ENCODE data around the gene ACTN3. TPM values are rescaled to one million over a fixed set of nuclear protein-coding genes. Genes with fewer than 3 reads are reported as not detected.
"Not testable (repeated sequence)": the region's sequence is repeated elsewhere in the genome, so short reads cannot be mapped to it uniquely, and the experiment has no call there.

The ACTN3 gene
- total RNA-seq, 1 experiment from 2014 or later = 36.9 TPM

DNA sequence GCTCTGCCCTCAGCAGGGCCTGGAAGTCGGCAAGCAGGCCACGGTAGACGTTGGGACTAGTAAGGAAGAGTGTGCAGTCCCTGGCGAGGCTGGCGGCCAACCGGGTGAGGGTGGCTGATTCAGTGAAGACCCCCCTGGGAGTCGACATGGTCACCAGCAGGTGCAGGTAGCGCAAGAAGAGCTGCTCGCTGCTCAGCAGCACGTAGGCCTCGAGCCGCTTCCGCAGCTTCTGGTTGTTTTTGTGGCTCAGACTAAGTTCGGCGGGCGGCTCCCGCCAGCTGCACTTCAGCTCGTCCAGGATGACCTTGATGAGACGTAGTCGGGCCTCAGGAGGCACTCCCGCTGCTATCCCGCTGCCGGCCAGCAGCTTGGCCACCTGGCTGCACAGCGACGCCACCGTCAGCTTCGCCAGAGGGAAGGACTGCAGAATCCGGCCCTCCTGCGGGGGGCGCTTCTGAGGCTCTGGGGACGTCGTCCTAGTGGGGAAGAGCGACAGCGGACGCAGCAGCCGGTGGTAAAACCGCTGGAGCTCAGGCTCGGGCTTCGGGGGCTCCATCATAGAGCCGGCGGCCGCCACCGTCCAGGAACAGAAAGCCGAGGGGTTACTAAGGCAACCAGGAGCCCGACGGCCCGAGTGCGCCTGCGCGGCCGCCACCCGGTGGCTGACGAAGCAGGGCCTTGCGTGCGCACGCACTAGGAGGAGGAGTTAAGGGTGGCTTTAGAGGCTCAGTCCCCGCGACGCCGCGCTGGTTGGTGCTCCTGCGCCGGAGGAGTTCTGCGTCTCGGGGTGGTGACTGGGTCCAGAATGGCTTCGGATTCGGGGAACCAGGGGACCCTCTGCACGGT is 46.0 kb downstream of the ACTN3 start, which contains the start of the genes CCDC87 and CCS:
CCDC87 (minus strand) TSS at position 607 of the 846 bp plus-strand sequence; CDS start at position 559, 48 bp downstream.
CCS (plus strand) TSS at position 729 of the 846 bp plus-strand sequence; CDS start at position 806, 77 bp downstream.
- DNase-seq = peak; percentile 100

DNA sequence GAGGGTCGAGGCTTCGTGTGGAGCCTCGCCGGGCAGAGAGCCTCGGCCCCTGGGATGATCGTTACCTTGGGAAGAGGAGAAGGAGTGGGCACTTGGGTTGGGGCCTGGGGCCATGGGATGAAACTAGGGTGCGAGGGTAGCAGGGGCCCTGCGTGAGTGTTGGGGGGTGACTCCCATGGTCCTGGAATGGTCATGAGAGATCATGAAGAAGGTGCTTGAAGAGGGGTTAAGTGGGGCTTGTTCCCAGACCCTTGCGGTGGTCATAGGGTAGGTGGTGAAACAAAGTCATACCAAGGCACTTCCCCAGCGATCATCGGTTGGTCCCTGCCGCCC is 46.6 kb downstream of the ACTN3 start:
- DNase-seq = no peak
- peak overlapping the region; percentile 57 for H3K4me3 ChIP-seq (ENCODE audit: insufficient read depth, low read depth, low read length)
- H3K36me3 ChIP-seq (replicated peaks; ENCODE audit: control insufficient read depth, insufficient read depth, low read length) = peaks cover 2% of the 10 kb centered on the region; the same call in 1 of the 2 replicates
- no peaks in the 10 kb centered on the region for H3K27me3 ChIP-seq (ENCODE audit: control insufficient read depth, insufficient read depth, low read length)

More for the DNA sequence above, 46.0 kb downstream of the ACTN3 start, which contains the start of the genes CCDC87 and CCS:
- peaks cover 2% of the 10 kb centered on the region; the same call in 1 of the 2 replicates for H3K36me3 ChIP-seq (replicated peaks; ENCODE audit: control insufficient read depth, insufficient read depth, low read length)
- H3K27me3 ChIP-seq (ENCODE audit: control insufficient read depth, insufficient read depth, low read length) = no peaks in the 10 kb centered on the region
- peak within 1 kb of the TSS; percentile 57 for H3K4me3 ChIP-seq (ENCODE audit: insufficient read depth, low read depth, low read length)

DNA sequence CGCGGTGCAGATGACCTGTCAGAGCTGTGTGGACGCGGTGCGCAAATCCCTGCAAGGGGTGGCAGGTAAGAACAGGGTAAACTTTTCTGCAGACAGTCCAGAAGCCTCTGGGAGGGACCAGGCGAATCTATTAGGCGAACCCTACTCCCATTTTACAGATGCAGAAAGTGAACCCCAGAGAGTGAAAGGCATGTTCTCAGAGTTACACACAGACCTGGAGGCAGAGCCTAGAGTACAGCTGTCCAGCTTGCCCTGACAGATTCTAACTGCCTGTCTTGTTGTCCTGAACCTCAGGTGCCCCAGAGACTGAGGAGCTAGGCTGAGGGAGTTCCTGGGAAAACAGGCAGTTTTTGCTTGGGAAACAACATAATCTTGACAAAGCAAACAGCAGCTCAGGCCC is 46.9 kb downstream of the ACTN3 start:
- no peak for DNase-seq
- Histone ChIP-seq H3K36me3 (replicated peaks; ENCODE audit: control insufficient read depth, insufficient read depth, low read length) (peaks cover 2% of the 10 kb centered on the region; the same call in 1 of the 2 replicates), H3K4me3 (ENCODE audit: insufficient read depth, low read depth, low read length) (peak overlapping the region; percentile 57), H3K27me3 (ENCODE audit: control insufficient read depth, insufficient read depth, low read length) (no peaks in the 10 kb centered on the region)

DNA sequence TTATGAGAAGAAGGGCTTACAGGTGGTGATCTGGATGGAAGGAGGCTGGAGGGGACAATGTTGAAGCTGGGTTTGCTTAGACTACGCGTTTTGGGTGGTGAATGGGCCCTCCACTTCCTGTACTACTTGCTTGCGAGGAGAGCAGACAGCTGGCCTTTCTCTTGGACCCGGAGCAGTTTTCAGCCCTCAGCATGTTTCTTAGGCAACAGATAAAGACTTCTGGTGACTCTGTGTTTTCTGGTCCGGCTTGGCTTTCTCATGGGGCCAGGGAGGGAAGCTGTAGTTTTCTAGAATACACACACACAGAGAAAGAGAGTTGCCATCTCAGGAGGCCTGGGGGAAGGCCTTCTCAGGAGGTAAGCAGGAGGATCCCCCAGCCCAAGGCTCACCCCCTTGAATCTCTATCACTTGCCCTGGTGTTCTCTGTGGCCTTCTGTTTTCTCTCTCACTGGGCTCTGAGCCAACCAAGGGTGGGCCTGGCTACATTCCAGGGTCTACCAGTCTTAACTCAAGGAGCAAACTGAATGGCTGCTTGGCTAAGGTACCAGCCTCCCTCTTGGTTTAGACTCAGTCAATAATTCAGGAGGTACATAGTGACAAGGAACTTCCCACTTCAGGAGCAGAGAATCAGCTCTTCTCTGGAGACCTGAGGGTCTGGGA is 48.7 kb downstream of the ACTN3 start:
- Histone ChIP-seq H3K36me3 (replicated peaks; ENCODE audit: control insufficient read depth, insufficient read depth, low read length) (peaks cover 7% of the 10 kb centered on the region), H3K27me3 (ENCODE audit: control insufficient read depth, insufficient read depth, low read length) (no peaks in the 10 kb centered on the region), H3K4me3 (ENCODE audit: insufficient read depth, low read depth, low read length) (no peak overlapping the region)
- no peak for DNase-seq

DNA sequence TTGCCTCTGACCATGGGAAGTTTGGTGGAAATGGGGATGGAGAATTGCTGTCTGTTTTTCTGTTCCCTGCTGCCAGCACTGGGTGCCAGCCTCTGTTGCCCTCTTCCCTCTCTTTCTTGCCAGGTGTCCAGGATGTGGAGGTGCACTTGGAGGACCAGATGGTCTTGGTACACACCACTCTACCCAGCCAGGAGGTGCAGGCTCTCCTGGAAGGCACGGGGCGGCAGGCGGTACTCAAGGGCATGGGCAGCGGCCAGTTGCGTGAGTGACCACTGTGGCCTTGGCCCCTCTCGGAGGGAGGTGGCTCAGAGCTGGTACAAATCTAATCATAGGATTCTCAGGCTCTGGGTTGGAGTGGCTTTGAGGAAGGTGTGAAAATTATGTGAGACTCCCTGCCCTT is 52.3 kb downstream of the ACTN3 start:
- H3K36me3 ChIP-seq (replicated peaks; ENCODE audit: control insufficient read depth, insufficient read depth, low read length) = peaks cover 11% of the 10 kb centered on the region
- H3K27me3 ChIP-seq (ENCODE audit: control insufficient read depth, insufficient read depth, low read length) = no peaks in the 10 kb centered on the region
- no peak for DNase-seq

DNA sequence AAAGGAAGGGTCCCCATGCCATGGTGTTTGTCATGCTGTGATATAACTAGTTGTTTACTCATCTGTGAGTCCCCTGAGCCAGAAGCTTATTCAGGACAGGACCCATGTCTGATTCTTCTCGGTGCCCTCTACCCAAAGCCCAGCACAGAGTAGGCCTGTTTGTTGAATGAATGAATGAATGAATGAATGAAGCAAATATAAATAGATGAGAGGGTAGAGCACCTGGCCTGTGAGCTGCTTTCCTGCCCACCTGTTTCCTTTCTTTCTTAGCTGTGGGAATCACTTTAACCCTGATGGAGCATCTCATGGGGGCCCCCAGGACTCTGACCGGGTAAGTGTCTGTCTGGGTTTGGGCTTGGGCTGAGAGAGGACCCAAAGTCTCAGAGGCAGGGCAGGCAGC is 53.5 kb downstream of the ACTN3 start:
- no peak for DNase-seq
- H3K4me3 ChIP-seq (ENCODE audit: insufficient read depth, low read depth, low read length) = no peak overlapping the region
- peaks cover 15% of the 10 kb centered on the region for H3K36me3 ChIP-seq (replicated peaks; ENCODE audit: control insufficient read depth, insufficient read depth, low read length)
- no peaks in the 10 kb centered on the region for H3K27me3 ChIP-seq (ENCODE audit: control insufficient read depth, insufficient read depth, low read length)

More for the DNA sequence above, 52.3 kb downstream of the ACTN3 start:
- H3K4me3 ChIP-seq (ENCODE audit: insufficient read depth, low read depth, low read length) = no peak overlapping the region

DNA sequence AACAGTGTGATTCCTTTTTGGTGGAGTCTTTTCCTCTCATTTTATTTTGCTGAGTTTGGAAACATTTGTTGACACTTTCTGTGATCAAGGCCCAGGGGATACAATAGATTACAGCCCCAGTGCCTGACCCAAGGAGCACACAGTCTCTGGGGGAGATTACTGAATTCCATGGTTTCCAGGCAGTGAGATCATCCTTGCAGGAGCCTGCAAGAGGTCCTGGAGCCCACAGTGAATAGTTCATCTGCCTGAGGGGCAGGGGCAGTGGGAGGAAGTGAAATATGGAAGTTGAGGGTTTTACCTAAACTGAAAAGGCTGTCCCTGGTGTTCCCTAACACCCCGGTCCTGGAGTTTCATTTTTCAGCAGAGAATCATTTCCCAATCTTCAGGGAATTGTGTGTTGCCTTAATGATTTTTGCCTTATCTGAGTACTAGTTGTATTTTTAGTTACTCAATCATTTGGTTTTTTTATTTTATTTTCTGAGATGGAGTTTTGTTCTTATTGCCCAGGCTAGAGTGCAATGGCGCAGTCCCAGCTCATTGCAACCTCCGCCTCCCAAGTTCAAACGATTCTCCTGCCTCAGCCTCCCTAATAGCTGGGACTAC is 54.0 kb downstream of the ACTN3 start:
- Histone ChIP-seq H3K27me3 (ENCODE audit: control insufficient read depth, insufficient read depth, low read length) (no peaks in the 10 kb centered on the region), H3K4me3 (ENCODE audit: insufficient read depth, low read depth, low read length) (no peak overlapping the region), H3K36me3 (replicated peaks; ENCODE audit: control insufficient read depth, insufficient read depth, low read length) (peaks cover 15% of the 10 kb centered on the region)
- no peak for DNase-seq

DNA sequence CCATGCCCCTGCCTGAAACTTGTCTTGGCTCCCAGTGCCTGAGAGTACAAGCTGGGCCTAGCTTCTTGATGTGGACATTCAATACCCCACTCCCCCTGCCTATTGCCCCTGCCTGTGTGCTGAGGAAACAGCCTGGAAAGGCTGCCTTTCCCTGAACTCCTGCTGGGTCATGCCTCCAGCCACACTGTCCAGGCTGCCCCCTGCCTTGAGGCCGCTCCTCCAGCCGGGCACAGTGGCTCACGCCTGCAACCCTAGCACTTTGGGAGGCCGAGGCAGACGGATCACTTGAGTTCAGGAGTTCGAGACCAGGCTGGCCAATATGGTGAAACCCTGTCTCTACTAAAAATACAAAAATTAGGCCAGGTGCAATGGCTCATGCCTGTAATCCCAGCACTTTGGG is 56.4 kb downstream of the ACTN3 start:
- DNase-seq = no peak
- Histone ChIP-seq H3K4me3 (ENCODE audit: insufficient read depth, low read depth, low read length) (no peak overlapping the region), H3K36me3 (replicated peaks; ENCODE audit: control insufficient read depth, insufficient read depth, low read length) (peaks cover 22% of the 10 kb centered on the region), H3K27me3 (ENCODE audit: control insufficient read depth, insufficient read depth, low read length) (no peaks in the 10 kb centered on the region)

DNA sequence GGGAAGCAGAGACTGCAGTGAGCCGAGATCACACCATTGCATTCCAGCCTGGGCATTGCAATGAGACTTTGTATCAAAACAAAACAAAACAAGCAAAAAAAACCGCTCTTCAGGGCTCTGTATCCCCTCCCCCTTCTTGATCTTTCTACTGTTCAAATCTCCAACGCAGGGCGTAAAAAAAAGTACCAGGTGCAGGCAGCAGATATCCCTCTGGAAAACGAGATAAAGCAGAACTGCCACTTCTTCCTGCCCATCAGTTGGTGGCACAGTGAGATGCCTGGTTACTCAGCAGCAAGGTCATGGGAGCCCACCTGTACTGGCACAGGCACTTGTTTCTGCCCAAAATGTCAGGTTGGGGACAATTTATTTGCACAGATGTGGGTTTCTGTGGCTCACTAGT is 57.5 kb downstream of the ACTN3 start:
- no peak overlapping the region for H3K4me3 ChIP-seq (ENCODE audit: insufficient read depth, low read depth, low read length)
- no peak for DNase-seq
- no peaks in the 10 kb centered on the region for H3K27me3 ChIP-seq (ENCODE audit: control insufficient read depth, insufficient read depth, low read length)
- peaks cover 22% of the 10 kb centered on the region for H3K36me3 ChIP-seq (replicated peaks; ENCODE audit: control insufficient read depth, insufficient read depth, low read length)

DNA sequence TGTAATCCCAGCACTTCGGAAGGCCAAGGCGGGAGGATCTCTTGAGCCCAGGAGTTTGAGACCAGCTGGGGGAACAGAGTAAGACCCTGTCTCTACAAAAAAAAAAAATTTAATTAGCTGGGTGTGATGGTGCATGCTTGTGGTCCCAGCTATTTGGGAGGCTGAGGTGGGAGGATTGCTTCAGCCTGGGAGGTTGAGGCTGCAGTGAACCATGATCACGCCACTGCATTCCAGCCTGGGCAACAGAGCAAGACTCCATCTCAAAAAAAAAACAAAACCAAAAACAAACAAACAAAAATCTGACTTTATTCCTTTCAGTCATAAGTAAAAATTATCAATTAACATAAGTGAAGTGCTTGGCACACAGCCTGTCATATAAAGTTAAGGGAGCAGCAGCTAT is 59.9 kb downstream of the ACTN3 start:
- H3K36me3 ChIP-seq (replicated peaks; ENCODE audit: control insufficient read depth, insufficient read depth, low read length) = peaks cover 16% of the 10 kb centered on the region
- H3K27me3 ChIP-seq (ENCODE audit: control insufficient read depth, insufficient read depth, low read length); DNase-seq; H3K4me3 ChIP-seq (ENCODE audit: insufficient read depth, low read depth, low read length): not testable (repeated sequence)

DNA sequence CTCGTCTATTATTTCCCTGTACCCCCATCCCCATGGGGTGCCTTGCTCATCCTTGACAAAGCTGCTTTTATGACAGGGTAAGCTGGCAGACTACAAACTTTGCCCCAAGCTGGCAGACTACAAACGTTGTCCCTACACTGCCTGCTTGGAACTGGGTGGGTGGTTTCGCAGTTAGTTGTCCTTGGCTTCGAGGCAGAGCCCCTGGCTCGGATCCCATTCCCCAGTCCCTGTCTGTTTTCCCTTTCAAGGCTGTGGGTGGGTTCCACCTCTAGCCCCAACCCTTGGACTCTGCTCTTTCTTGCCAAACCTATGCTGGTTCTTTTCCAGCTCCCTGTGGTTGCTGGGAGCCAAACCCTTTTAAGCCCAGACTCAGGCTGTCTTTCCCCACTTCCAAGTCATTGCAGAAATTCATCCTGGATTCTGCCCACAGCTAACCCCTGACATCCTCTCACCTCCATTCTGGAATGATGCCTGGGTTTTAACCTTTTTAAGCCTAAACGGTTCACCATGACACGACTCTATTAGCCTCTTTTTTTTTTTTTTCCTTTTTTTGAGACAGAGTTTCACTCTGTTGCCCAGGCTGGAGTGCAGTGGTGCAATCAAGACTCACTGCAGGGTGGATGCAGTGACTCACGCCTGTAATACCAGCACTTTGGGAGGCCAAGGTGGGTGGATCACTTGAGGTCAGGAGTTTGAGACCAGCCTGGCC is 60.6 kb downstream of the ACTN3 start:
- Histone ChIP-seq H3K4me3 (ENCODE audit: insufficient read depth, low read depth, low read length) (no peak overlapping the region), H3K27me3 (ENCODE audit: control insufficient read depth, insufficient read depth, low read length) (no peaks in the 10 kb centered on the region), H3K36me3 (replicated peaks; ENCODE audit: control insufficient read depth, insufficient read depth, low read length) (peaks cover 16% of the 10 kb centered on the region)
- DNase-seq = no peak

DNA sequence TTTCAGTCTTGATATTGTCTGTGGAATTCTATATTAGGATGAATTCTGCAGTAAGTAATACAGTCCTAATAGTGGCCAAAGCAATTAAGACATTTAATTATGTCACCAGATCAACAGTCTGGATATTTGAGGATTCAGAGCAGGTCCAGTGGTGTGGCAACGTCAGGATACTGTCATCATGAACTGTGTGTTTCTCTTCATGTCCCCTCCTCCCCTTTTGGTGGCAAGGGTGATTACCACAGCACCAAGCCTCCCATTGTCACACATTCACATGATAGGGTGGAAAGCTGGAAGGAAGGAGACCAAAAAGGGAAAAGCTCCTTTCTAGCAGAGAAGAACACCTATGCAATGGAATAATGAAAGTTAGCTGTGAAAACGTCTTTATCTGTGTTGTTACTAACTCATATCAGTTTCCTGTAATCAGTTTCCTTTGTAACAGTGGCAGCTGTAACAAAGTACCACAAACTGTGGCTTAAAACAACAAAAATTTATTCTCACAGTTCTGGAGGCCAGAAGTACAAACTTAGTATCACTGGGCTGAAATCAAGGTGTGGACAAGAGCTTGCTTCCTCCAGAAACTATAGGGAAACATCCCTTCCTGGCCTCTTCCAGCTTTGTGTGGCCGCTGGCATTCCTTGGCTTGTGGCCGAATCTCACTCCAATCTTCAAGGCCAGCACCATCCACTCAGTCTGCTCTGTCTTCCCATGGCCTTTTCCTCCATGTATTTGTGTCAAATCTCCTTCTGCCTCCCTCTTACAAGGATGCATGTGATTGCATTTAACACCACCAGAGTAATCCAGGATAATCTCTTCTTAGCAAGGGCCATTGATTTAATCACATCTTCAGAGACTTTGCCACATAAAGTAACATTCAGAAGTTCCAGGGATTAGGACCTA is 63.3 kb downstream of the ACTN3 start:
- DNase-seq = no peak
- Histone ChIP-seq H3K4me3 (ENCODE audit: insufficient read depth, low read depth, low read length) (no peak overlapping the region), H3K27me3 (ENCODE audit: control insufficient read depth, insufficient read depth, low read length) (no peaks in the 10 kb centered on the region), H3K36me3 (replicated peaks; ENCODE audit: control insufficient read depth, insufficient read depth, low read length) (peaks cover 10% of the 10 kb centered on the region)

DNA sequence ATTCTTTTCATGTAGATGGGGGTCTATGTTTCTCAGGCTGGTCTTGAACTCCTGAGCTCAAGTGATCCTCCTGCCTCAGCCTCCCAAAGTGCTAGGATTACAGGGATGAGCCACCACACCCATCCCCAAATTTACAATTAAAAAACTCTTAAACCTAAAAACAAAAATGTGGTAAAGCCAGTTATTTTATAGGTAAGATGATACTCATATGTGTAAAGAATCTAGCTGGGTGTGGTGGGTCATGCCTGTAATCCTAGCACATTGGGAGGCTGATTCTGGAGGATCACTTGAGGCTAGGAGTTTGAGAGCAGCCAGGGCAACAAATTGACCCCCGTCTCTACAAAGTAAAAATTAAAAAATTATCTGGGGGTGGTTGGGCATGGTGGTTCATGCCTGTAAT is 65.8 kb downstream of the ACTN3 start:
- no peak for DNase-seq
- H3K27me3 ChIP-seq (ENCODE audit: control insufficient read depth, insufficient read depth, low read length) = no peaks in the 10 kb centered on the region
- H3K4me3 ChIP-seq (ENCODE audit: insufficient read depth, low read depth, low read length) = no peak overlapping the region
- peaks cover under 1% of the 10 kb centered on the region; the same call in 1 of the 2 replicates for H3K36me3 ChIP-seq (replicated peaks; ENCODE audit: control insufficient read depth, insufficient read depth, low read length)

All from H7 (cell line).